ENCODE results near the gene NUP93. TPM values are rescaled to one million over a fixed set of nuclear protein-coding genes. Genes with fewer than 3 reads are reported as not detected.

The NUP93 gene
- total RNA-seq, 1 donor from 2014 or later, result 27.1 TPM

DNA sequence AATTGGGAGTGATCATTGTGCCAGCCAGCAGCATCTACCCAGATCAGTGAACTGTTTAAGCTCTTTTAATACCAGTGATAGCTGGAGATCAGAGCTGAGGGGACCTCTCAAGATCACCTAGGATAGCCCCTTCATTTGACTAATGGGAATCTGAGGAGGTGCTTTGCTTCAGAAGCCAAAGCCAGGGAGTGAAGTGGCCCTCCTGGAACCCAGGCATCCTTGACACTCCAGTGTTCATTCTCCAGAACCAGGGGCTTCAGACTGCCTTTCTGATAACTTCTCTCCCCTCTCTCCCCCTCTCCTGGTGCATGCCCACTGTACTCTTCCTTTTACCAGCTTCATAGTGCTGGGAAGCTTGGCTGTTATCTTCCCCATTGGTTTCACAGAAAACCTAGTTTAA is 87.1 kb downstream of the NUP93 start:
- H3K36me3 ChIP-seq, result peaks cover 22% of the 10 kb centered on the region
- no peak for DNase-seq
- H3K9me3 ChIP-seq (replicated peaks), result no peaks in the 10 kb centered on the region
- H3K27ac ChIP-seq (replicated peaks), result no peak overlapping the region
- no peak overlapping the region for H3K4me3 ChIP-seq
- no peaks in the 10 kb centered on the region for H3K27me3 ChIP-seq (ENCODE audit: low read depth)
- intact Hi-C loops (cut with micrococcal nuclease), result no loop called here
- peaks cover 9% of the 10 kb centered on the region for H3K4me1 ChIP-seq
- TF ChIP-seq, protein P1, sequence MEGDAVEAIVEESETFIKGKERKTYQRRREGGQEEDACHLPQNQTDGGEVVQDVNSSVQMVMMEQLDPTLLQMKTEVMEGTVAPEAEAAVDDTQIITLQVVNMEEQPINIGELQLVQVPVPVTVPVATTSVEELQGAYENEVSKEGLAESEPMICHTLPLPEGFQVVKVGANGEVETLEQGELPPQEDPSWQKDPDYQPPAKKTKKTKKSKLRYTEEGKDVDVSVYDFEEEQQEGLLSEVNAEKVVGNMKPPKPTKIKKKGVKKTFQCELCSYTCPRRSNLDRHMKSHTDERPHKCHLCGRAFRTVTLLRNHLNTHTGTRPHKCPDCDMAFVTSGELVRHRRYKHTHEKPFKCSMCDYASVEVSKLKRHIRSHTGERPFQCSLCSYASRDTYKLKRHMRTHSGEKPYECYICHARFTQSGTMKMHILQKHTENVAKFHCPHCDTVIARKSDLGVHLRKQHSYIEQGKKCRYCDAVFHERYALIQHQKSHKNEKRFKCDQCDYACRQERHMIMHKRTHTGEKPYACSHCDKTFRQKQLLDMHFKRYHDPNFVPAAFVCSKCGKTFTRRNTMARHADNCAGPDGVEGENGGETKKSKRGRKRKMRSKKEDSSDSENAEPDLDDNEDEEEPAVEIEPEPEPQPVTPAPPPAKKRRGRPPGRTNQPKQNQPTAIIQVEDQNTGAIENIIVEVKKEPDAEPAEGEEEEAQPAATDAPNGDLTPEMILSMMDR (IDR thresholded peaks at IDR 0.05; ENCODE audit: borderline replicate concordance), result no peak

DNA sequence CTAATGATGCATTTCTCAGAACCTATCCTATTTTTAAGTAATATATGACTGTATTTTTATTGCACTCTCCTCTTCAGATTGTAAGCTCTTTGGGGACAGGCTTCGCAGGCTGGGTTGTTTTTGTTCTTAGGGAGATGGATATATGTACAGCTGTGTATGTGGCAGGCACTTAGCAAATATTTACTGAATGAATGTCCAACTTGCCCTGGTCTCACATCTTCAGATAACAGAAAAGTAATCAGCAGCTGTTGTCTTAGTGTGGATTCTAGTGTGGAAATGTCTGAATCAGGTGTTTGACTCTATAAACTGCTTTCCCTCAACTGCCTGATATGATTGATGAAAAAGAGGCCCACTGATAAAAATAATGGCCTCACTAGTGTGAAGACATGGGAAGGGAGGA is 88.0 kb downstream of the NUP93 start:
- no peak overlapping the region for H3K4me3 ChIP-seq

DNA sequence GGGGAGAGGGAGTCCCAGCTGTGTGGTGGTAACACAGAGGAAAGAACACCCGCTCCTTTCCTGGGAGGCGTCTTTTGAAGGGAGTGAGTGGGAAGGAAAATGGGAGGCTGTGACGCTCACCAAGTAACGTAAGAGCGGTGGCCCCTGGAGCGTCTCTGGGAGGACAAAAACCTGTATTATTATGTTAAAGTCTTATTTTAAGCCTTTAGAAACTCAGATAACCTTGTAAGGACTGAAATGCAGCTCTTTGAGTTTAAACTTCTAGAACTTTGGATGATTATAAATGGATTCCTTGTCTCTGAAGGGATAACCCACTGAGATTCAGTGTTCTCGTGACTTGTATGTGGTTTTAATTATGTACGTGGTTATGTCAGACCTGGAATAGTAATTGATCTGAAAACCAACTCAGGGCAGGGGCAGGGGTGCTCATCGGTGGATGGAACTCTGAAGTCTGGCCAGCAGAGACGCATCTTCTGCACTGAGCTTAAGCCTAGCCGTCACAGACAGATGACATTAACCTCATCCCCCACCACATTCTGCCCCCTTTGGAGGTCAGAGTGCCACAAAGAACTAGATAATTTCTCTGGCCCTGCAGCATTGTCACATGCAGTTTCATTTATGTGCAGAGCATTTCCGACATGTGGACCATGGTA is 93.3 kb downstream of the NUP93 start:
- no peak for DNase-seq
- H3K9me3 ChIP-seq (replicated peaks), result no peaks in the 10 kb centered on the region
- no peaks in the 10 kb centered on the region for H3K27me3 ChIP-seq (ENCODE audit: low read depth)
- H3K4me3 ChIP-seq, result no peak overlapping the region
- TF ChIP-seq, protein P1 (IDR thresholded peaks at IDR 0.05; ENCODE audit: borderline replicate concordance), result no peak
- intact Hi-C loops (cut with micrococcal nuclease), result no loop called here
- H3K4me1 ChIP-seq, result no peaks in the 10 kb centered on the region
- H3K27ac ChIP-seq (replicated peaks), result no peak overlapping the region
- peaks cover 58% of the 10 kb centered on the region for H3K36me3 ChIP-seq

More for the DNA sequence above, 88.0 kb downstream of the NUP93 start:
- Histone ChIP-seq H3K27ac (replicated peaks) (no peak overlapping the region), H3K27me3 (ENCODE audit: low read depth) (no peaks in the 10 kb centered on the region), H3K9me3 (replicated peaks) (no peaks in the 10 kb centered on the region), H3K4me1 (peaks cover 9% of the 10 kb centered on the region), H3K36me3 (peaks cover 28% of the 10 kb centered on the region)
- DNase-seq, result no peak
- intact Hi-C loops (cut with micrococcal nuclease), result no loop called here
- TF ChIP-seq, protein P1 (IDR thresholded peaks at IDR 0.05; ENCODE audit: borderline replicate concordance), result no peak

DNA sequence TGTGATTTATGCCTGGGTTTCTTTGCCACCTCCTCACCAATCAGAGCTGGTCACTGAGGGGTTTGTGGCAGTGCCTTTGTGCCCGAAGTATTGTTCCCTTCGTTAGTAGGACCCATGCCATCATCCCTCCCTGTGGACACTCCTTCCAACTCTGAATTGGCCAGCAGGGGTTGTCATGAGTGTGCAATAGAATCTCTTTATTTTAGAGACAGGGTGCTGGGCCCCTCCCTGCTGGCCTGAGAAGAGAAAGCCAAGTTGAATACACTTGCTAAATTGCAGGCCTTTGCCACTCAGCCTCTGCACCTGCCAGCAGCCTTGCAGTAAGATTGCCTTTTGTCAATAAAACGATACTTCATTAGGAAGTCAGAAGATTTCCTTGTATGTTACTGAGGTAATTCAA is 94.4 kb downstream of the NUP93 start:
- Histone ChIP-seq H3K4me3 (no peak overlapping the region), H3K9me3 (replicated peaks) (no peaks in the 10 kb centered on the region)

DNA sequence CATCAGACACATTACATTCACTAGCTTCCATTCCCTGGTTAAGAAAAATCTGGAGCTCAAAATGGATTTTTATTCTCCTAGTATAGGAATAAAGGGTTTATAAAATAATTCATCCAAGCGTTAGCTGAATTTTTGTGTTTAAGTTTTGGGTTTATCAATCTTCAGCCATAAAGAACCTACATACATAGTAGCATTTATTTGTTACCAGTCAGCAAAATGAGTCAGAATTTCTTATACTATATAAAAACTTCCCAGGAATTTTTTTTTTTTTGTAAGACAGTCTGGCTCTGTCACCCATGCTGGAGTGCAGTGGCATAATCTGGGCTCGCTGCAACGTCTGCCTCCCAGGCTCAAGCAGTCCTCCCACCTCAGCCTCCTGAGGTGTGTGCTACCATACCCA is 94.9 kb downstream of the NUP93 start:
- TF ChIP-seq, protein P1 (IDR thresholded peaks at IDR 0.05; ENCODE audit: borderline replicate concordance), result no peak
- Histone ChIP-seq H3K27me3 (ENCODE audit: low read depth) (no peaks in the 10 kb centered on the region), H3K36me3 (peaks cover 67% of the 10 kb centered on the region), H3K9me3 (replicated peaks) (no peaks in the 10 kb centered on the region), H3K4me1 (no peaks in the 10 kb centered on the region), H3K4me3 (no peak overlapping the region), H3K27ac (replicated peaks) (no peak overlapping the region)
- DNase-seq, result no peak
- intact Hi-C loops (cut with micrococcal nuclease), result no loop called here

More for the DNA sequence above, 94.4 kb downstream of the NUP93 start:
- peak; percentile 16 for DNase-seq
- H3K36me3 ChIP-seq, result peaks cover 65% of the 10 kb centered on the region
- no peaks in the 10 kb centered on the region for H3K27me3 ChIP-seq (ENCODE audit: low read depth)
- TF ChIP-seq, protein P1 (IDR thresholded peaks at IDR 0.05; ENCODE audit: borderline replicate concordance), result peak; percentile 39
- no peak overlapping the region for H3K27ac ChIP-seq (replicated peaks)
- intact Hi-C loops (cut with micrococcal nuclease), result no loop called here
- no peaks in the 10 kb centered on the region for H3K4me1 ChIP-seq
